Measurements from ENCODE around the gene ADARB2. TPM values are rescaled to one million over a fixed set of nuclear protein-coding genes. Genes with fewer than 3 reads are reported as not detected.

ADARB2 gene
- total RNA-seq, 2 donors from 2014 or later = 8.0 to 12.2 TPM

GRCh38 chr10:1169186-1169885 lies 568.0 kb downstream of the ADARB2 start:
- DNase-seq (no peak), ATAC-seq (no peak)
- intact Hi-C loops (cut with DNase I) = no loop called here
- Histone ChIP-seq H3K27ac (no peak overlapping the region), H3K4me3 (no peak overlapping the region), H3K9me3 (no peaks in the 10 kb centered on the region), H3K4me1 (no peaks in the 10 kb centered on the region), H3K36me3 (replicated peaks in 1 of 2; ENCODE audit: insufficient read depth in 1 of 2, low read depth in 2 of 2) (no peaks in the 10 kb centered on the region), H3K27me3 (no peaks in the 10 kb centered on the region)
- WGBS, 2 donors = 58 to 64% methylated on average over 15 to 23 of the region's 23 CpGs
- no peak for TF ChIP-seq POLR2A (IDR thresholded peaks at IDR 0.05)
- no peak for TF ChIP-seq CTCF (IDR thresholded peaks at IDR 0.05)

- no peaks in the 10 kb centered on the region for H3K36me3 ChIP-seq (replicated peaks in 1 of 2; ENCODE audit: insufficient read depth in 1 of 2, low read depth in 2 of 2)
- H3K27ac ChIP-seq = no peak overlapping the region
- no peaks in the 10 kb centered on the region for H3K9me3 ChIP-seq
- no peaks in the 10 kb centered on the region for H3K27me3 ChIP-seq
- ATAC-seq (no peak), DNase-seq (no peak)
- 79 to 83% methylated on average over 13 of the region's 13 CpGs for WGBS, 2 donors
- intact Hi-C loops (cut with DNase I) = no loop called here
- no peaks in the 10 kb centered on the region for H3K4me1 ChIP-seq
- TF ChIP-seq CTCF (IDR thresholded peaks at IDR 0.05) = no peak
- no peak overlapping the region for H3K4me3 ChIP-seq
Measured at GRCh38 chr10:1168763-1169162, 568.6 kb downstream of the ADARB2 start.

GRCh38 chr10:1166828-1167275 lies 570.5 kb downstream of the ADARB2 start:
- no peak overlapping the region for H3K4me3 ChIP-seq
- intact Hi-C loops (cut with DNase I) = no loop called here
- DNase-seq (no peak), ATAC-seq (no peak)
- H3K27me3 ChIP-seq = no peaks in the 10 kb centered on the region
- 65 to 75% methylated on average over 5 to 9 of the region's 9 CpGs for WGBS, 2 donors
- no peak for TF ChIP-seq POLR2A (IDR thresholded peaks at IDR 0.05)
- TF ChIP-seq CTCF (IDR thresholded peaks at IDR 0.05) = no peak
- H3K36me3 ChIP-seq (replicated peaks in 1 of 2; ENCODE audit: insufficient read depth in 1 of 2, low read depth in 2 of 2) = no peaks in the 10 kb centered on the region
- no peaks in the 10 kb centered on the region for H3K9me3 ChIP-seq
- H3K4me1 ChIP-seq = no peaks in the 10 kb centered on the region
- no peak overlapping the region for H3K27ac ChIP-seq

GRCh38 chr10:1166101-1166827 lies 571.1 kb downstream of the ADARB2 start:
- H3K36me3 ChIP-seq (replicated peaks in 1 of 2; ENCODE audit: insufficient read depth in 1 of 2, low read depth in 2 of 2) = no peaks in the 10 kb centered on the region
- TF ChIP-seq POLR2A (IDR thresholded peaks at IDR 0.05) (no peak), CTCF (IDR thresholded peaks at IDR 0.05) (no peak)
- no peaks in the 10 kb centered on the region for H3K4me1 ChIP-seq
- no peak overlapping the region for H3K4me3 ChIP-seq
- H3K27me3 ChIP-seq = no peaks in the 10 kb centered on the region
- intact Hi-C loops (cut with DNase I) = no loop called here
- DNase-seq = no peak
- no peak for ATAC-seq
- no peak overlapping the region for H3K27ac ChIP-seq
- no peaks in the 10 kb centered on the region for H3K9me3 ChIP-seq
- 74 to 77% methylated on average over 13 to 15 of the region's 15 CpGs for WGBS, 2 donors
